G401 (cell line): ENCODE data around the gene KAT6B. TPM values are rescaled to one million over a fixed set of nuclear protein-coding genes. Genes with fewer than 3 reads are reported as not detected.

Experiments
- DNase-seq: peaks from one replicate; pipeline ENCODE4 v3.0.0-alpha.2; 2015; ENCODE audit warnings: low spot score
- in situ Hi-C: cut with HindIII; loops from 2 replicates; pipeline ENCODE4 v1.10.0; 2016; ENCODE audit warnings: low sequenced_read_pairs, mixed read lengths
- total RNA-seq: library from RNA; depleted of rRNA; stranded (reverse); fragments of >200 nt; shearing (Covaris generic); gene quantifications from 2 replicates; pipeline ENCODE4 v1.2.3, GENCODE V29; 2014

The KAT6B gene
- total RNA-seq, 1 experiment from 2014 or later, result 24.2 TPM

GRCh38 chr10:75018251-75018650 is 191.9 kb downstream of the KAT6B start:
- no peak for DNase-seq
- in situ Hi-C loops, result no loop called here

GRCh38 chr10:75018686-75019307 is 192.4 kb downstream of the KAT6B start:
- in situ Hi-C loops, result no loop called here
- peak; percentile 40 for DNase-seq

GRCh38 chr10:75019370-75019769 is 193.0 kb downstream of the KAT6B start:
- in situ Hi-C loops, result no loop called here
- peak; percentile 83 for DNase-seq

GRCh38 chr10:75020168-75020567 is 193.8 kb downstream of the KAT6B start:
- in situ Hi-C loops, result no loop called here
- DNase-seq, result no peak

- no peak for DNase-seq
- in situ Hi-C loops, result no loop called here
Observed at GRCh38 chr10:75021379-75022249, 195.2 kb downstream of the KAT6B start.

GRCh38 chr10:75023074-75023473 is 196.7 kb downstream of the KAT6B start:
- DNase-seq, result peak; percentile 76
- in situ Hi-C loops, result no loop called here

GRCh38 chr10:75024971-75025523 is 198.6 kb downstream of the KAT6B start:
- in situ Hi-C loops, result no loop called here
- peak; percentile 54 for DNase-seq

DNA sequence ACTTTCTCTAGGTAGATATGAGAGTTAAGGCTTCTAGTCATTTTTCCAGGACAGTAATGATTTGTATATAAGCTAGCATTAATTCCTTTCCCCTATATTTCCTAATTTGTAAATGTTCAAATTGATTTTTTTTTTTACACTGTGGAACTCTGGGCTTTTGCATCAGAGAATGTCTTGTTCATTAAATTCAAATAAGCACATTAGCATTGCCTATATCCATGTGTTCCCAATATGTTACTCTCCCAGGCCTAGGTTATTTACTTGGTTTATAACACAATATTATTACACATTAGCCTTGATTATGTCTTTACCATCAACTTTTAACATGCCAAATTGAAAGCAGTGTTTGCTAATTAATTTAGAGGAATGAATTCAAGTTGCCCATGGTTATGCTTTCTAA is 201.6 kb downstream of the KAT6B start:
- in situ Hi-C loops, result no loop called here

DNA sequence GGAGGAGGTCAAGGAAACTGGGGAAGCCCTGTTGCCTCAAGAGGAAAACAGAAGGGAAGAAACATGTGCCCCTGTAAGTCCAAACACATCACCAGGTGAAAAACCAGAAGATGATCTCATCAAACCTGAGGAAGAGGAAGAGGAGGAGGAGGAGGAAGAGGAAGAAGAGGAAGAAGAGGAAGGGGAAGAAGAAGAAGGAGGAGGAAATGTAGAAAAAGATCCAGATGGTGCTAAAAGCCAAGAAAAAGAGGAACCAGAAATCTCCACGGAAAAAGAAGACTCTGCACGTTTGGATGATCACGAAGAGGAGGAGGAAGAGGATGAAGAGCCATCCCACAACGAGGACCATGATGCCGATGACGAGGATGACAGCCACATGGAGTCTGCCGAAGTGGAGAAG is 202.3 kb downstream of the KAT6B start:
- no peak for DNase-seq
- in situ Hi-C loops, result no loop called here

More for the DNA sequence above, 201.6 kb downstream of the KAT6B start:
- no peak for DNase-seq

DNA sequence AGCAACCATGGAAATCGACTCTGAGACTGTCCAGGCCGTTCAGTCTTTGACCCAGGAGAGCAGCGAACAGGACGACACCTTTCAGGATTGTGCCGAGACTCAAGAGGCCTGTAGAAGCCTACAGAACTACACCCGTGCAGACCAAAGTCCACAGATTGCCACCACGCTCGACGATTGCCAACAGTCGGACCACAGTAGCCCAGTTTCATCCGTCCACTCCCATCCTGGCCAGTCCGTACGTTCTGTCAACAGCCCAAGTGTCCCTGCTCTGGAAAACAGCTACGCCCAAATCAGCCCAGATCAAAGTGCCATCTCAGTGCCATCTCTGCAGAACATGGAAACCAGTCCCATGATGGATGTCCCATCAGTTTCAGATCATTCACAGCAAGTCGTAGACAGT is 203.0 kb downstream of the KAT6B start:
- in situ Hi-C loops, result no loop called here
- no peak for DNase-seq

DNA sequence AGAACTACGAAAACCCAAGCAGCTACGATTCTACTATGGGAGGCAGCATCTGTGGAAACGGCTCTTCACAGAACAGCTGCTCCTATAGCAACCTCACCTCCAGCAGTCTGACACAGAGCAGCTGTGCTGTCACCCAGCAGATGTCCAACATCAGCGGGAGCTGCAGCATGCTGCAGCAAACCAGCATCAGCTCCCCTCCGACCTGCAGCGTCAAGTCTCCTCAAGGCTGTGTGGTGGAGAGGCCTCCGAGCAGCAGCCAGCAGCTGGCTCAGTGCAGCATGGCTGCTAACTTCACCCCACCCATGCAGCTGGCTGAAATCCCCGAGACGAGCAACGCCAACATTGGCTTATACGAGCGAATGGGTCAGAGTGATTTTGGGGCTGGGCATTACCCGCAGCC is 203.5 kb downstream of the KAT6B start:
- no peak for DNase-seq
- in situ Hi-C loops, result no loop called here

GRCh38 chr10:75030371-75030770 is 204.0 kb downstream of the KAT6B start:
- DNase-seq, result no peak
- in situ Hi-C loops, result no loop called here

- DNase-seq, result no peak
- in situ Hi-C loops, result no loop called here
Observed at GRCh38 chr10:75032119-75032518, 205.7 kb downstream of the KAT6B start.

DNA sequence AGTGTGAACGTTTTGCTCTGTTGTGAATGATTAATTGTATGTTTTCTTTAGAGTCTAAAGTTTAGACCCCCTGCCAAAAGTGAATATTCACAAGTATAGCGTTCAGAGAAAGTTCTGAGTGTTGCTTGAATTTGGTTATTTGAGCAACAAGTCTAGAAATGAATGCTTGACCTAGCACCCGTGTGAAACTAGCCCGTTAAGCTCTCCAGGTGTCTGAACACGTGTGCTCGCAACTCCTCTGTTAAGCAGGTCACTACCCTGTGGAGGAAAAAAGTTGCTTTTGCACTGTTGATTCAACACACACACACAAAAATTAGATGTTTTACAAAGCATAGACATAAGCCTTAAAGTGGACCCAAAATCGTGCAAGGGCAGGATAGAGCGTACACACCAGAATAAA is 206.4 kb downstream of the KAT6B start:
- in situ Hi-C loops, result no loop called here
- no peak for DNase-seq

- in situ Hi-C loops, result no loop called here
Observed at GRCh38 chr10:75033399-75034130, 207.2 kb downstream of the KAT6B start.

DNA sequence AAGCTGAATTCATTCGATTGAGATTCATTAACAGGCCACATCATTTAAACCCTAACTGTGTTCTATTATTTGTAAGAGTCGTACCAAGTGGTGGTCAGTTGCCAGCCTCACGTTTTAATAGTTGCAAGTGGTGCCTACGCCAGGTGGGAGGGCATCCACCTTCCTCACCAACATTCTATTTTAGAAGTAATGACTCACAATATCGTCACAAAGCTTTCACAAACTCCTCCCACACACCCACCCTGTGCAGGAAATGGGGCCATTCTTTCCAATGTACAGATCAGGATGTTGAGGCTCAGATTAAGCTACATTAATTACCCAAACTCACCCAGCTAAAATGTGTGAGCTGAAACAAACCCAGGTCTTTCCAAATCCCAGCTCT is 207.7 kb downstream of the KAT6B start:
- no peak for DNase-seq
- in situ Hi-C loops, result no loop called here

More at GRCh38 chr10:75033399-75034130, 207.2 kb downstream of the KAT6B start:
- DNase-seq, result no peak

- no peak for DNase-seq
- in situ Hi-C loops, result no loop called here
Observed at GRCh38 chr10:75034714-75035258, 208.4 kb downstream of the KAT6B start.

DNA sequence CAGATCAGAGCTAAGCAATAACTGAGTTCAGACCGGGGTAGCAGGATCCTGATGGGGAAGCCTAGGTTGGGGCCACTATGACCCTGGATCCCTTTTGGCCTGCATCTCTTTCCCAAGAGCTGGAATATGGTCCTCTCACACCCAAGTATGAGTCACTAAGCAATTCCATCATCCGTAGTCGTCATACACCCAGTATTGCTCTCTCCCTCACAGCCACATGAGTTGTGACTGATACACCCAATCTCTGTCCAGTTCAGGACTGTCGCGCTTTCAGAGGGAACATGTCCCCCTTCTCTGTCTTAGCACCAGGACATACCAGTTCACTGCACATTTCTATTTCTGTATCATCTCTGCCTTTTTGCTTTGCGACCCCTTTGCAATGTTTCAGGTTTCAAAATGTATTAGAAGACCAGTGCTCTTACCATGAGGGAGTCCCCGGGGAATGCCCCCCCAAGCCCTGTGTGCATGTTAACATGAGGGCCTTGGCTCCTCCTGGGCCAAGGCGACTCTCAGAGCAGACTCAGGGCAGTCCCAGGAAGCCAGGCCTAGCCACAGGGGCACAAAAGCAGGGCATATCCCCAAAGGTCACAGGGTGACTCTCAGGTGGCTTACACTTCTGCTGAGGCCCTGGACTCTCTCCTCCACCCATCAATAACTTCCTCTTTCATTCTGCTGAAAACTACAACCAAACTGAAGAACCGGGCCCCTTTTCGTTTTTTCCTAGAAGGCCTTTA is 209.7 kb downstream of the KAT6B start:
- no peak for DNase-seq
- in situ Hi-C loops, result no loop called here
